MM.1S (cell line): ENCODE measurements around the gene TEX55.

Experiments
- EZH2 ChIP-seq: fragments of 300-600 bp; sonication (generic); optimal IDR thresholded peaks from 2 replicates; pipeline ENCODE3; 2017; ENCODE audit warnings: low read depth, mild to moderate bottlenecking, antibody characterized with exemption, low read length, mixed read lengths
- TF ChIP-seq, protein P1 (sequence below): fragments of 300-600 bp; sonication (generic); IDR thresholded peaks from 2 replicates; pipeline ENCODE4 v1.5.1; 2016; ENCODE audit warnings: antibody characterized with exemption, low read length, mixed read lengths

DNA sequence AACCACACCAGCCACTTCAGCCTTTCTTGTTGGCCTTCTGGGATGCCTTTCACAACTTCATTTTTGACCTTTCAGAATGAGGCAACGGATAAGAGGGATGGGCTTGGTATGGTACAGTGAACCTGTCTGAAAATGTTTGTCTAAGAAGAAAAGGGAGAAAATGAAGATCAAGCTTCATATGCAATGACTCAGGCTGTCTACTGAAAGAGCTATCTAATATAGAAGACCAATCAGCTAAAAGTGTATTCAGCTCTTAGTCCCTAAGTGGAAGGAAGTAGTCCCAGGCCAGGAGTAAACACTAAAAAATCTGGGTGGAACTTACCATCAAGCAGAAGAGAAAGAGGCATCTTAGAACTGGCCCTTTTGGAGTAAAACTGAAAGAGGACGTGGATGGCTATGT, 15.3 kb downstream of the TEX55 start:
- TF ChIP-seq, protein P1, sequence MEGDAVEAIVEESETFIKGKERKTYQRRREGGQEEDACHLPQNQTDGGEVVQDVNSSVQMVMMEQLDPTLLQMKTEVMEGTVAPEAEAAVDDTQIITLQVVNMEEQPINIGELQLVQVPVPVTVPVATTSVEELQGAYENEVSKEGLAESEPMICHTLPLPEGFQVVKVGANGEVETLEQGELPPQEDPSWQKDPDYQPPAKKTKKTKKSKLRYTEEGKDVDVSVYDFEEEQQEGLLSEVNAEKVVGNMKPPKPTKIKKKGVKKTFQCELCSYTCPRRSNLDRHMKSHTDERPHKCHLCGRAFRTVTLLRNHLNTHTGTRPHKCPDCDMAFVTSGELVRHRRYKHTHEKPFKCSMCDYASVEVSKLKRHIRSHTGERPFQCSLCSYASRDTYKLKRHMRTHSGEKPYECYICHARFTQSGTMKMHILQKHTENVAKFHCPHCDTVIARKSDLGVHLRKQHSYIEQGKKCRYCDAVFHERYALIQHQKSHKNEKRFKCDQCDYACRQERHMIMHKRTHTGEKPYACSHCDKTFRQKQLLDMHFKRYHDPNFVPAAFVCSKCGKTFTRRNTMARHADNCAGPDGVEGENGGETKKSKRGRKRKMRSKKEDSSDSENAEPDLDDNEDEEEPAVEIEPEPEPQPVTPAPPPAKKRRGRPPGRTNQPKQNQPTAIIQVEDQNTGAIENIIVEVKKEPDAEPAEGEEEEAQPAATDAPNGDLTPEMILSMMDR = no peak
- no peak for TF ChIP-seq EZH2
